Spleen (tissue), 7 donors: Measurements from ENCODE around the gene ZNF609.

Source experiments
- CTCF ChIP-seq, 11 experiments: fragments of 200-600 bp in 7 of 11; fragments of 450-650 bp in 4 of 11; sonication (generic) in 4 of 11; IDR thresholded peaks in 8 of 11; conservative IDR thresholded peaks in 3 of 11; 1 replicate in 7 of 11; 2 replicates in 4 of 11; pipeline versions ENCODE4 v1.4.0 to v1.8.0; 2016 to 2021; ENCODE audit warnings: antibody characterized with exemption in 11 of 11, inconsistent platforms in 4 of 11, mild to moderate bottlenecking in 1 of 11
- POLR2A ChIP-seq, 3 donors: fragments of 450-650 bp; IDR thresholded peaks; one replicate each; pipeline ENCODE4 v1.5.1; 2017; ENCODE audit warnings: antibody characterized with exemption in 3 of 3, mild to moderate bottlenecking in 1 of 3
- donor health status: DM: no; HTN: no; CAD: no; lungs with moderate emphysema.
- donor health status: DM: no; HTN: no; CAD: no.
- donor health status: DM: no; HTN: no; CAD: no.

DNA sequence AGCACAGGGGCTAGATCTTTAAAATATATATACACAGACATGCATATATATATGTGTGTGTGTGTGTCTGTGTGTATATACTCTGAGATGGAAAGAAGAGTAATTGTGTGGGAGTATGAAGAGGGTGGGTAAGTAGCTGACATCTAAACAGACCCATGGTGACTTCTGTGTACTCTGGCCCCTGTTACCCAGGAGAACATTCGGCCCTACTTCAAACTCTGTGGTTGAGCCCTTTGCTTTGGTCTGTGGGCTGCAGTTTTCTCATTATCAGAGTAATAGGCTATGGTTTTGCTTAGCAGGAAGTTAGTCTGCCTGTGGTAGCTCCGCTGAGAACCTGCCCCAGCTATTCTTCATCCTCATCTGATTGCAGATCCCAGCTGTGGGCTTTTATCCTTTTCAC lies 173.6 kb downstream of the ZNF609 start:
- TF ChIP-seq POLR2A (IDR thresholded peaks at IDR 0.05) (no peak), CTCF (IDR thresholded peaks at IDR 0.05 in 8 of 11, conservative IDR thresholded peaks at IDR 0.05 in 3 of 11) (no peak)
